LNCaP clone FGC (cell line): Measurements from ENCODE around the gene ELOVL5.
"Not testable (repeated sequence)": the region's sequence is repeated elsewhere in the genome, so short reads cannot be mapped to it uniquely, and the experiment has no call there.

Source experiments
- DNase-seq: peaks from one replicate; pipeline ENCODE4 v3.0.0-alpha.2; 2011; ENCODE audit warnings: low read depth
- H3K4me3 ChIP-seq: 2 replicates; pipeline ENCODE4 v1.5.1; 2011; ENCODE audit warnings: mild to moderate bottlenecking, low read depth, low read length, control low read depth
- CTCF ChIP-seq: IDR thresholded peaks from 2 replicates; pipeline ENCODE4 v1.5.1; 2012; ENCODE audit warnings: mild to moderate bottlenecking; ENCODE audit not compliant: control insufficient read depth, insufficient read depth; ENCODE audit errors: extremely low read depth

The ELOVL5 gene

GRCh38 chr6:53349209-53349693 lies 501 bp upstream of the ELOVL5 start:
- no peak for DNase-seq
- no peak for TF ChIP-seq CTCF
- H3K4me3 ChIP-seq = peak overlapping the region; percentile 89

- no peak for TF ChIP-seq CTCF
- H3K4me3 ChIP-seq = peak overlapping the region; percentile 89
- DNase-seq = no peak
Measured at GRCh38 chr6:53347921-53348370, 804 bp downstream of the ELOVL5 start.

GRCh38 chr6:53347250-53347920 lies 1.4 kb downstream of the ELOVL5 start:
- DNase-seq = peak; percentile 75
- TF ChIP-seq CTCF = no peak
- H3K4me3 ChIP-seq = peak overlapping the region; percentile 89

- peak overlapping the region; percentile 89; the same call in 1 of the 2 replicates for H3K4me3 ChIP-seq
- not testable (repeated sequence) for DNase-seq
Measured at GRCh38 chr6:53346049-53346448, 2.7 kb downstream of the ELOVL5 start.

GRCh38 chr6:53344969-53345368 lies 3.8 kb downstream of the ELOVL5 start:
- H3K4me3 ChIP-seq = no peak overlapping the region
- no peak for DNase-seq
- TF ChIP-seq CTCF = no peak

- H3K4me3 ChIP-seq = no peak overlapping the region
- no peak for TF ChIP-seq CTCF
- no peak for DNase-seq
Measured at GRCh38 chr6:53343092-53343491, 5.7 kb downstream of the ELOVL5 start.

GRCh38 chr6:53342217-53342616 lies 6.5 kb downstream of the ELOVL5 start:
- DNase-seq = no peak
- TF ChIP-seq CTCF = no peak
- H3K4me3 ChIP-seq = no peak overlapping the region
